Measurements from ENCODE around the gene RXRB. TPM values are rescaled to one million over a fixed set of nuclear protein-coding genes. Genes with fewer than 3 reads are reported as not detected.
A peak's percentile ranks its signal among the peaks of the same experiment; 100 is the strongest.

Gene RXRB
- total and polyA plus RNA-seq, 2 donors: 21.4 to 41.6 TPM

DNA sequence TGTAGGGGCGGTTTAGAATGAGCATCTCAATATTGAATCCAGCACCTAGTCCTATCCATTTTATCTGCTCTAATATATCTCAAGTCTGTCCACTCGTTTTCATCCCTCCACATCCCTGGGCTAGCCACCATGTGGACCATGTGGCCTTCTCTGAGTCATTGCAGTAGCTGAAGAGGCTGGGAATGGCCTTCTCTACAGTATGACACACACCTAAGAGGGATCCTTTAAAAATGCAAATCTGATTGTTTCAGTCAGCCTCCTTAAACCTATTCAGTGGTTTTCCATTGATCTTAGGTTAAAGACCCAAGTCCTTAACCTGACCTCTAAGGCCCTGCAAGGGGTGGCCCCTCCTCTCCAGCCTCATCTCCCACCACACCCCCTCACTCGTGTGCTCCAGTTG, 17.2 kb upstream of the RXRB start:
- Histone ChIP-seq H3K36me3 (ENCODE audit: insufficient read depth) (no peaks in the 10 kb centered on the region), H3K27ac (ENCODE audit: low read depth) (no peak overlapping the region), H3K4me3 (ENCODE audit: low read depth, low read length) (no peak overlapping the region), H3K4me1 (ENCODE audit: insufficient read depth) (no peaks in the 10 kb centered on the region)
- WGBS: 62% methylated on average over 3 of the region's 3 CpGs
- DNase-seq (ENCODE audit: extremely low spot score): no peak

GRCh38 chr6:33217246-33217645, 16.8 kb upstream of the RXRB start:
- no peak for DNase-seq (ENCODE audit: extremely low spot score)
- H3K27ac ChIP-seq (ENCODE audit: low read depth): no peak overlapping the region
- 82% methylated on average over 6 of the region's 6 CpGs for whole genome bisulfite sequencing
- H3K36me3 ChIP-seq (ENCODE audit: insufficient read depth): no peaks in the 10 kb centered on the region
- H3K4me1 ChIP-seq (ENCODE audit: insufficient read depth): no peaks in the 10 kb centered on the region
- no peak overlapping the region for H3K4me3 ChIP-seq (ENCODE audit: low read depth, low read length)

- no peaks in the 10 kb centered on the region for H3K4me1 ChIP-seq (ENCODE audit: insufficient read depth)
- H3K4me3 ChIP-seq (ENCODE audit: low read depth, low read length): no peak overlapping the region
- no peaks in the 10 kb centered on the region for H3K36me3 ChIP-seq (ENCODE audit: insufficient read depth)
- no peak overlapping the region for H3K27ac ChIP-seq (ENCODE audit: low read depth)
- no peak for DNase-seq (ENCODE audit: extremely low spot score)
- WGBS: 89% methylated on average over 4 of the region's 4 CpGs
Observed at GRCh38 chr6:33216117-33216649, 15.7 kb upstream of the RXRB start.

DNA sequence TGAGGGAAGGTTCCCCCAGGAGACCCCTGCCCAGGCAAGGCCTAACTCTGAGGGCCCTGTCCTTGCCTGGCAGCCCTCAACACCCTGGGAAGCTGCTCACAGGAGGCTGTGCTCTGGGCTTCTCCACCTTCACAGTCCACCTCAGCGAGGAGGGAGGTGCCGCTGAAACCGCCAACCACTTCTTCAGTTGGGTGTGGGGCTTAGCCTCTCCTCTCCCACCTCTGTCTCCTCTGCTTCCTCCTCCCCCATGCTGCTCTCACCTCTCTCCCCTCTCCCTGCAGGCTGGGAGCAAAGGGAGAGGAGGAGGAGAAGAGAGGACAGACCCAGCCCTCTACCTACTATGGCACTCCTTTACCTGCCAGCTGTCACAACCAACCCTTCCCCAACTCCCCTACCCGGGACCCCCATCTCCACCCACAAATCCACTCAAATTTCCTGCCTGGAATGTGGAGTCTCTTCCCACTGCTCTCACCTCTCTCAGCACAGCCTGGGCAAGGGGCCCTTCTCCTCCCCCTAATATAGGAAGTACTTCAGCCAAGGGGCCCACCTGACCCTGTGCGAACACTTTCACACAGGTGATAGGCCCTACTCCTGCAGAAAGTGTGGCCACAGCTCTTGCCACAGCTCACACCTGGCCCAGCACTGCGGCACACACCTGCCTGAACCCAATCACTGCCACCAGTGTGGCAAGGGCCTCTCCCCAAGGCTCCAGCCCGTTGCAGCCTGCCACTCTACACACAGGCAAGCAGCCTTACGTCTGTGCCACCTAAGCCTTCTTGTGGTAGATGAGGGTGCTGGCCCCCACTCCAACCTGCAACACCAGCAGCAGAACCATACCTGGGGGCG, 15.0 kb upstream of the RXRB start:
- no peaks in the 10 kb centered on the region for H3K36me3 ChIP-seq (ENCODE audit: insufficient read depth)
- WGBS: 72% methylated on average over 9 of the region's 9 CpGs
- H3K4me1 ChIP-seq (ENCODE audit: insufficient read depth): no peaks in the 10 kb centered on the region
- H3K27ac ChIP-seq (ENCODE audit: low read depth): no peak overlapping the region
- DNase-seq (ENCODE audit: extremely low spot score): no peak
- H3K4me3 ChIP-seq (ENCODE audit: low read depth, low read length): no peak overlapping the region

- 17% methylated on average over 9 of the region's 9 CpGs for WGBS
- no peak overlapping the region for H3K27ac ChIP-seq (ENCODE audit: low read depth)
- no peaks in the 10 kb centered on the region for H3K4me1 ChIP-seq (ENCODE audit: insufficient read depth)
- DNase-seq (ENCODE audit: extremely low spot score): no peak
- H3K4me3 ChIP-seq (ENCODE audit: low read depth, low read length): no peak overlapping the region
- H3K36me3 ChIP-seq (ENCODE audit: insufficient read depth): no peaks in the 10 kb centered on the region
Observed at GRCh38 chr6:33213989-33214335, 13.5 kb upstream of the RXRB start.

- H3K36me3 ChIP-seq (ENCODE audit: insufficient read depth): no peaks in the 10 kb centered on the region
- DNase-seq (ENCODE audit: extremely low spot score): no peak
- H3K27ac ChIP-seq (ENCODE audit: low read depth): no peak overlapping the region
- WGBS: under 1% methylated on average over 43 of the region's 43 CpGs
- peak overlapping the region; percentile 31 for H3K4me3 ChIP-seq (ENCODE audit: low read depth, low read length)
- H3K4me1 ChIP-seq (ENCODE audit: insufficient read depth): no peaks in the 10 kb centered on the region
Observed at GRCh38 chr6:33213166-33213988, 12.9 kb upstream of the RXRB start.

GRCh38 chr6:33212857-33213165, 12.3 kb upstream of the RXRB start:
- H3K4me1 ChIP-seq (ENCODE audit: insufficient read depth): no peaks in the 10 kb centered on the region
- H3K36me3 ChIP-seq (ENCODE audit: insufficient read depth): no peaks in the 10 kb centered on the region
- 6% methylated on average over 6 of the region's 6 CpGs for WGBS
- DNase-seq (ENCODE audit: extremely low spot score): no peak
- peak overlapping the region; percentile 31 for H3K4me3 ChIP-seq (ENCODE audit: low read depth, low read length)
- H3K27ac ChIP-seq (ENCODE audit: low read depth): no peak overlapping the region

DNA sequence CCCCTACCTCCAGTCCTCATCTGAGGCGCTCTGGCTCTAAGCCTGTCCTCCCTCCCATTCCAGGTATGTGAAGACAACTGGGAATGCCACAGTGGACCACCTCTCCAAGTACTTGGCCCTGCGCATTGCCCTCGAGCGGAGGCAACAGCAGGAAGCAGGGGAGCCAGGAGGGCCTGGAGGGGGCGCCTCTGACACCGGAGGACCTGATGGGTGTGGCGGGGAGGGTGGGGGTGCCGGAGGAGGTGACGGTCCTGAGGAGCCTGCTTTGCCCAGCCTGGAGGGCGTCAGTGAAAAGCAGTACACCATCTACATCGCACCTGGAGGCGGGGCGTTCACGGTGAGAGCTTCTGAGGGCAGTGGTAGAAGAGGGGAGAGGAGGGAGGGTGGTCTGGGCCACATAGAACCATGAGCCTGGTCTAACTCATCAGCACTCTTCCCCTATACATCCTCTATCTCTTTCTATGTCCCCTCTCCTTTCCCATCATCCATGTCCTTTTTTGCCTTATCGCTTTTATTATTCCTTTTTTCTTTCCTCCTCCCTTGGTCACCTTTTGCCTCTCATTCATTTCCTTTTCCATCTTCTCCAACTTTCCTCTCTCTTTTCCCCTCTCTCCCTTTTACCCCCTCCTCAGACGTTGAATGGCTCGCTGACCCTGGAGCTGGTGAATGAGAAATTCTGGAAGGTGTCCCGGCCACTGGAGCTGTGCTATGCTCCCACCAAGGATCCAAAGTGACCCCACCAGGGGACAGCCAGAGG, 11.4 kb upstream of the RXRB start:
- 78% methylated on average over 18 of the region's 18 CpGs for WGBS
- Histone ChIP-seq H3K4me1 (ENCODE audit: insufficient read depth) (no peaks in the 10 kb centered on the region), H3K36me3 (ENCODE audit: insufficient read depth) (no peaks in the 10 kb centered on the region), H3K4me3 (ENCODE audit: low read depth, low read length) (no peak overlapping the region), H3K27ac (ENCODE audit: low read depth) (no peak overlapping the region)
- DNase-seq (ENCODE audit: extremely low spot score): no peak

- H3K36me3 ChIP-seq (ENCODE audit: insufficient read depth): no peaks in the 10 kb centered on the region
- DNase-seq (ENCODE audit: extremely low spot score): no peak
- H3K4me1 ChIP-seq (ENCODE audit: insufficient read depth): no peaks in the 10 kb centered on the region
- no peak overlapping the region for H3K4me3 ChIP-seq (ENCODE audit: low read depth, low read length)
- H3K27ac ChIP-seq (ENCODE audit: low read depth): no peak overlapping the region
- 74% methylated on average over 17 of the region's 17 CpGs for WGBS
Observed at GRCh38 chr6:33211136-33211535, 10.7 kb upstream of the RXRB start.

DNA sequence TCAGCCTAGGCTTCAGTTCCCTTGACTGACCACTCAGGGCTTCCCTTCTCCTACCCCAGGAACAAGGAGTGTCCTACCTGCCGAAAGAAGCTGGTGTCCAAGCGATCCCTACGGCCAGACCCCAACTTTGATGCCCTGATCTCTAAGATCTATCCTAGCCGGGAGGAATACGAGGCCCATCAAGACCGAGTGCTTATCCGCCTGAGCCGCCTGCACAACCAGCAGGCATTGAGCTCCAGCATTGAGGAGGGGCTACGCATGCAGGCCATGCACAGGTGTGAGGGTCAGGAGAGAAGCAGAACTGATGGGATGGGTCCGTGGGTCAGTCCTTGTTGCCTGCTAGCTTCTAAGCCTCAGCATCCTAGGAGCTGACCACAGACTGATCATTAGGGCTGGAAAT, 9.4 kb upstream of the RXRB start:
- DNase-seq (ENCODE audit: extremely low spot score): no peak
- WGBS: 93% methylated on average over 10 of the region's 10 CpGs
- Histone ChIP-seq H3K27ac (ENCODE audit: low read depth) (no peak overlapping the region), H3K36me3 (ENCODE audit: insufficient read depth) (no peaks in the 10 kb centered on the region), H3K4me3 (ENCODE audit: low read depth, low read length) (no peak overlapping the region), H3K4me1 (ENCODE audit: insufficient read depth) (no peaks in the 10 kb centered on the region)

DNA sequence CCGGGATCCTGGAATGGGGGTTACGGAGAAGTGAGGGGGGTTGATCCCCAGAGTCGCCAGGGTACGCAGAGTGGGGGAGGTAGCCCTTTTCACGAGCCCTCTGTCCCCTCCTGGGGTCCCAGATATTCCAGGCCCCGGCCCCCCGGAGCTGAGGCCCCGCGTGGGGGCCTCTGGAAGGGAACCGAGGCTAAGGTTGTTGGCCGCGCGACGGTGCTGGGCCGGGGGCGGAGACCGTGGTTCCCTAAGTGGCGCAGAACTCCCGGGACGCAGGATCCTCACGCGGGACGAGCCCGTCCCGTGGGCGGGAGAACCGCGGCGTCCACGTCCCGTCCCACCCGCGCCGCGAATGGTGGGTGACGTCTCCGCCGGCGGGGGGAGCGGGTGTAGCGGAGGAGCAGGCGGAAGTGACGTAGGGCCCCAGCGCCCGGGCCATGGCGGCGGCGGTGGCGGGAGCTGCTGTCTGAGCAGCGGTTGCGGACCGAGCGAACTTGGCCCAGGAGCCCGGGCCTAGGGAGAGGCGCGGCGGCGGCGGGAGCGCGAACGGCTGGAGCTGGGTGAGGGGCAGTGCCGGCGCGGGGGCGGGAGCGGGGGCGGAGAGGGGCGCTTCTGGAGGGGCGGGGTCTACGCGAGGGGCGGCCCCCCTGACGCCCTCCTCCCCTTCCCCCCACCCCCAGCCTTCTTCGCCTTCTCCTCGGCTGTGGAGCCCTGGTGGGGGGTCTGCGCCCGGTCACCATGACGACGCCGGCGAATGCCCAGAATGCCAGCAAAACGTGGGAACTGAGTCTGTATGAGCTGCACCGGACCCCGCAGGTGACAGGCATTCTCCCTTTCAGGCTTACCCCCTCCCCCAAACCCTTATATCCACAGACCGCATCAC, 7.9 kb upstream of the RXRB start, which contains the start of gene RING1:
Gene RING1, plus strand, starts transcription at position 410 of the 877 bp plus-strand sequence. Its CDS starts 323 bp downstream, at position 733.
- H3K4me3 ChIP-seq (ENCODE audit: low read depth, low read length): peak within 1 kb of the TSS; percentile 61
- DNase-seq (ENCODE audit: extremely low spot score): peak; percentile 62
- no peaks in the 10 kb centered on the region for H3K4me1 ChIP-seq (ENCODE audit: insufficient read depth)
- WGBS: under 1% methylated on average over 86 of the region's 86 CpGs
- peak within 1 kb of the TSS; percentile 93 for H3K27ac ChIP-seq (ENCODE audit: low read depth)
- H3K36me3 ChIP-seq (ENCODE audit: insufficient read depth): no peaks in the 10 kb centered on the region

DNA sequence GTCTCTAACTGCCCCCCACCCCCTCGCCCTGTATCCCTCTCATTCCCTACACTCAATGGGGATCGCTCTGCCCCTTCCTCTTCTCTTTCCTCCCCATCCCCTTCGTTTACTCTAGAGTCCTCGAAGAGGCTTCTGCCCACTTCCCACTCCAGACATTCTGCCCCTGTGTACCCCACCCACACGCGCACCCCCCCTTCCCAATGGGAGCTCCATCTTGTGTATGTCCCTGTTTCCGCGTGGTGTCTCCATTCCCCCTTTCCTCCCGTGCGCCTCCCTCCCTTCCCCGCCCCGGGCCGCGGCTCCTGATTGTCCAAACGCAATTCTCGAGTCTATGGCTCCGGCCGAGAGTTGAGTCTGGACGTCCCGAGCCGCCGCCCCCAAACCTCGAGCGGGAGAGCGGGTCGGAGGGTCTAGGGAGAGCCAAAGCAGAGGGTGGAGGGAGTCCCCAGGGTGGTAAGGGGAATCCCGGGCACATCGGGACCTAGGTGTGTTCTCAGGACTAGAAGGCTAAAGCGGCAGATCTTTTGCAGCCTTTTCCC, 7.2 kb upstream of the RXRB start:
- H3K4me1 ChIP-seq (ENCODE audit: insufficient read depth): no peaks in the 10 kb centered on the region
- H3K27ac ChIP-seq (ENCODE audit: low read depth): peak overlapping the region; percentile 93
- WGBS: under 1% methylated on average over 29 of the region's 29 CpGs
- no peaks in the 10 kb centered on the region for H3K36me3 ChIP-seq (ENCODE audit: insufficient read depth)
- H3K4me3 ChIP-seq (ENCODE audit: low read depth, low read length): peak overlapping the region; percentile 61
- no peak for DNase-seq (ENCODE audit: extremely low spot score)
